Fibroblast of peridontal ligament (primary cell): ENCODE measurements around the gene GABBR2.
A peak's percentile ranks its signal among the peaks of the same experiment; 100 is the strongest.
"Not testable (repeated sequence)": the region's sequence is repeated elsewhere in the genome, so short reads cannot be mapped to it uniquely, and the experiment has no call there.

Experiments used
- DNase-seq: peaks from one replicate; pipeline ENCODE4 v3.0.0-alpha.2; 2010; ENCODE audit errors: extremely low read depth

GABBR2 gene

GRCh38 chr9:98295824-98296223 is 412.9 kb downstream of the GABBR2 start:
- no peak for DNase-seq

GRCh38 chr9:98291820-98292219 is 416.9 kb downstream of the GABBR2 start:
- DNase-seq = no peak

GRCh38 chr9:98290411-98290810 is 418.3 kb downstream of the GABBR2 start:
- DNase-seq = no peak

GRCh38 chr9:98289614-98290201 is 419.0 kb downstream of the GABBR2 start:
- no peak for DNase-seq

- no peak for DNase-seq
These were observed 419.9 kb downstream of the GABBR2 start for GRCh38 chr9:98288881-98289280.

- DNase-seq = no peak
These were observed 421.4 kb downstream of the GABBR2 start for GRCh38 chr9:98287384-98287783.

- no peak for DNase-seq
These were observed 423.3 kb downstream of the GABBR2 start for GRCh38 chr9:98285446-98285845.

- DNase-seq = no peak
These were observed 424.0 kb downstream of the GABBR2 start for GRCh38 chr9:98284754-98285153.

- DNase-seq = not testable (repeated sequence)
These were observed 425.6 kb downstream of the GABBR2 start for GRCh38 chr9:98283143-98283542.

- no peak for DNase-seq
These were observed 427.5 kb downstream of the GABBR2 start for GRCh38 chr9:98281281-98281680.

GRCh38 chr9:98280574-98280973 is 428.2 kb downstream of the GABBR2 start:
- DNase-seq = no peak

- DNase-seq = no peak
These were observed 428.6 kb downstream of the GABBR2 start for GRCh38 chr9:98280162-98280561.

GRCh38 chr9:98276907-98277469 is 431.7 kb downstream of the GABBR2 start:
- DNase-seq = no peak

- no peak for DNase-seq
These were observed 433.6 kb downstream of the GABBR2 start for GRCh38 chr9:98275159-98275558.

GRCh38 chr9:98272083-98272482 is 436.7 kb downstream of the GABBR2 start:
- no peak for DNase-seq

- DNase-seq = no peak
These were observed 437.3 kb downstream of the GABBR2 start for GRCh38 chr9:98271479-98271878.

- not testable (repeated sequence) for DNase-seq
These were observed 438.5 kb downstream of the GABBR2 start for GRCh38 chr9:98270284-98270683.

GRCh38 chr9:98269652-98270051 is 439.1 kb downstream of the GABBR2 start:
- not testable (repeated sequence) for DNase-seq

GRCh38 chr9:98267556-98267955 is 441.2 kb downstream of the GABBR2 start:
- not testable (repeated sequence) for DNase-seq

GRCh38 chr9:98264516-98264915 is 444.2 kb downstream of the GABBR2 start:
- no peak for DNase-seq

GRCh38 chr9:98263482-98264357 is 445.0 kb downstream of the GABBR2 start:
- DNase-seq = peak; percentile 87

GRCh38 chr9:98263080-98263479 is 445.7 kb downstream of the GABBR2 start:
- peak; percentile 31 for DNase-seq

GRCh38 chr9:98262056-98262455 is 446.7 kb downstream of the GABBR2 start:
- no peak for DNase-seq
